PFSK-1 (cell line): ENCODE data around the gene ENTHD1.

ENCODE experiments used
- POLR2AphosphoS5 ChIP-seq: IDR thresholded peaks from 2 replicates; pipeline ENCODE4 v1.6.1; 2012; ENCODE audit warnings: low read depth, mild to moderate bottlenecking, control low read depth, low read length, moderate library complexity
- SIN3A ChIP-seq: IDR thresholded peaks from 2 replicates; pipeline ENCODE4 v1.6.1; 2012; ENCODE audit warnings: mild to moderate bottlenecking, low read length, moderate library complexity, borderline replicate concordance; ENCODE audit not compliant: insufficient read depth
- TF ChIP-seq, protein P1 (sequence below), 2 experiments: IDR thresholded peaks; 2 replicates each; pipeline versions ENCODE4 v1.6.1 to v1.8.0; 2011 to 2012; ENCODE audit warnings: low read depth in 2 of 2, low read length in 2 of 2, control low read depth in 1 of 2, inconsistent platforms in 1 of 2, mild to moderate bottlenecking in 1 of 2, moderate library complexity in 1 of 2; ENCODE audit not compliant: insufficient read depth in 1 of 2

DNA sequence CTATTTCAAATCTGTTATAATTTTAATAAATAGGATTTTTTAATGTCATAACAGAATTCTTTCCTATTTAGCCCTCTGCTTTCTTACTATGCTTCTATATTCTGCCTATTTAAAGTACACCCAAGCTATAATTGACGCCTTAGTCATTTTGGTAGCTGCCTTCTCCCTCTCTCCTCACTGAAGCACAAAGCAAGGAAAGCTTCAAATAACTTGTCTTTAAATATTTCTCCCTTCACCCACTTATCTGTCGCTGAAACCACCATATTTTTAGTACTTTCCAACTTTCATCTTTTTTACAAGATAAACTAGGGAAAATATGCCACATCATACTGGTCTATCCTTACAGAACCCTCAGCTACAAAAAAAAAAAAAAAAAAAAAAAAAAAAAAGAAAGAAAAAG lies 127.9 kb downstream of the ENTHD1 start:
- TF ChIP-seq, protein P1, sequence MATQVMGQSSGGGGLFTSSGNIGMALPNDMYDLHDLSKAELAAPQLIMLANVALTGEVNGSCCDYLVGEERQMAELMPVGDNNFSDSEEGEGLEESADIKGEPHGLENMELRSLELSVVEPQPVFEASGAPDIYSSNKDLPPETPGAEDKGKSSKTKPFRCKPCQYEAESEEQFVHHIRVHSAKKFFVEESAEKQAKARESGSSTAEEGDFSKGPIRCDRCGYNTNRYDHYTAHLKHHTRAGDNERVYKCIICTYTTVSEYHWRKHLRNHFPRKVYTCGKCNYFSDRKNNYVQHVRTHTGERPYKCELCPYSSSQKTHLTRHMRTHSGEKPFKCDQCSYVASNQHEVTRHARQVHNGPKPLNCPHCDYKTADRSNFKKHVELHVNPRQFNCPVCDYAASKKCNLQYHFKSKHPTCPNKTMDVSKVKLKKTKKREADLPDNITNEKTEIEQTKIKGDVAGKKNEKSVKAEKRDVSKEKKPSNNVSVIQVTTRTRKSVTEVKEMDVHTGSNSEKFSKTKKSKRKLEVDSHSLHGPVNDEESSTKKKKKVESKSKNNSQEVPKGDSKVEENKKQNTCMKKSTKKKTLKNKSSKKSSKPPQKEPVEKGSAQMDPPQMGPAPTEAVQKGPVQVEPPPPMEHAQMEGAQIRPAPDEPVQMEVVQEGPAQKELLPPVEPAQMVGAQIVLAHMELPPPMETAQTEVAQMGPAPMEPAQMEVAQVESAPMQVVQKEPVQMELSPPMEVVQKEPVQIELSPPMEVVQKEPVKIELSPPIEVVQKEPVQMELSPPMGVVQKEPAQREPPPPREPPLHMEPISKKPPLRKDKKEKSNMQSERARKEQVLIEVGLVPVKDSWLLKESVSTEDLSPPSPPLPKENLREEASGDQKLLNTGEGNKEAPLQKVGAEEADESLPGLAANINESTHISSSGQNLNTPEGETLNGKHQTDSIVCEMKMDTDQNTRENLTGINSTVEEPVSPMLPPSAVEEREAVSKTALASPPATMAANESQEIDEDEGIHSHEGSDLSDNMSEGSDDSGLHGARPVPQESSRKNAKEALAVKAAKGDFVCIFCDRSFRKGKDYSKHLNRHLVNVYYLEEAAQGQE (IDR thresholded peaks at IDR 0.05; ENCODE audit: insufficient read depth in 1 of 2, low read depth in 2 of 2, low read length in 2 of 2) = no peak
- no peak for TF ChIP-seq SIN3A
- TF ChIP-seq POLR2AphosphoS5 = no peak
